Astrocyte (in vitro differentiated cells and primary cell): ENCODE results near the gene ACTL7A. TPM values are rescaled to one million over a fixed set of nuclear protein-coding genes. Genes with fewer than 3 reads are reported as not detected.

Source experiments
- DNase-seq: peaks from one replicate; pipeline ENCODE4 v3.0.0-alpha.2; 2010; ENCODE audit warnings: low read depth
- FAIRE-seq: peaks from 2 replicates; lab custom pipeline; 2011; peaks lifted over from hg19 to GRCh38; lab: Jason Lieb, UNC
- H2AFZ ChIP-seq: 2 replicates; pipeline ENCODE4 v1.6.0; 2012; ENCODE audit warnings: low read depth, low read length, inconsistent platforms
- H3K27ac ChIP-seq: 2 replicates; pipeline ENCODE4 v1.5.1; 2011; ENCODE audit warnings: low read depth, low read length, inconsistent platforms
- H3K27me3 ChIP-seq: 2 replicates; pipeline ENCODE4 v1.6.0; 2011; ENCODE audit warnings: low read length, inconsistent platforms; ENCODE audit not compliant: insufficient read depth
- H3K36me3 ChIP-seq: 2 replicates; pipeline ENCODE4 v1.5.1; 2011; ENCODE audit warnings: low read length, inconsistent platforms; ENCODE audit not compliant: insufficient read depth
- H3K4me1 ChIP-seq: 2 replicates; pipeline ENCODE4 v1.5.1; 2011; ENCODE audit warnings: low read length, inconsistent platforms; ENCODE audit not compliant: insufficient read depth
- H3K4me2 ChIP-seq: 2 replicates; pipeline ENCODE4 v1.6.0; 2012; ENCODE audit warnings: low read length, inconsistent platforms
- H3K4me3 ChIP-seq: 2 replicates; pipeline ENCODE4 v1.5.1; 2011; ENCODE audit warnings: low read depth, mild to moderate bottlenecking, low read length, inconsistent platforms; ENCODE audit not compliant: insufficient read depth
- H3K79me2 ChIP-seq: 2 replicates; pipeline ENCODE4 v1.6.0; 2012; ENCODE audit warnings: mild to moderate bottlenecking, low read length, inconsistent platforms; ENCODE audit not compliant: insufficient read depth
- H3K9ac ChIP-seq: 2 replicates; pipeline ENCODE4 v1.6.0; 2012; ENCODE audit warnings: mild to moderate bottlenecking, low read length, inconsistent platforms
- H3K9me3 ChIP-seq: 2 replicates; pipeline ENCODE4 v1.5.1; 2012; ENCODE audit warnings: low read depth, mild to moderate bottlenecking, low read length, inconsistent platforms; ENCODE audit not compliant: insufficient read depth
- H4K20me1 ChIP-seq: 2 replicates; pipeline ENCODE4 v1.6.0; 2012; ENCODE audit warnings: low read length, inconsistent platforms; ENCODE audit not compliant: insufficient read depth
- H3K27ac Mint-ChIP-seq: one replicate; pipeline ENCODE4 v1.8.0; 2021; ENCODE audit warnings: mild to moderate bottlenecking, mixed read lengths; ENCODE audit not compliant: unreplicated experiment
- H3K27me3 Mint-ChIP-seq: one replicate; pipeline ENCODE4 v1.8.0; 2021; ENCODE audit warnings: low read depth, mixed read lengths; ENCODE audit not compliant: unreplicated experiment
- H3K36me3 Mint-ChIP-seq: one replicate; pipeline ENCODE4 v1.8.0; 2021; ENCODE audit warnings: low read depth, mixed read lengths; ENCODE audit not compliant: unreplicated experiment
- H3K4me1 Mint-ChIP-seq: one replicate; pipeline ENCODE4 v1.8.0; 2021; ENCODE audit warnings: low read depth, mixed read lengths; ENCODE audit not compliant: unreplicated experiment
- H3K4me3 Mint-ChIP-seq: one replicate; pipeline ENCODE4 v1.8.0; 2021; ENCODE audit warnings: mild to moderate bottlenecking, moderate library complexity, mixed read lengths; ENCODE audit not compliant: unreplicated experiment
- H3K9me3 Mint-ChIP-seq: one replicate; pipeline ENCODE4 v1.8.0; 2021; ENCODE audit warnings: mild to moderate bottlenecking, mixed read lengths; ENCODE audit not compliant: unreplicated experiment
- EZH2 ChIP-seq: IDR thresholded peaks from 2 replicates; pipeline ENCODE4 v1.6.1; 2012; ENCODE audit warnings: mild to moderate bottlenecking, low read length, inconsistent platforms; ENCODE audit not compliant: insufficient read depth
- total RNA-seq: library from RNA; stranded (reverse); gene quantifications from 2 replicates; pipeline ENCODE4 v1.2.1, GENCODE V29; 2021
- TF ChIP-seq, protein P1 (sequence below): IDR thresholded peaks from 2 replicates; pipeline ENCODE4 v1.5.1; 2011; ENCODE audit warnings: low read depth, mild to moderate bottlenecking, inconsistent platforms, low read length, moderate library complexity; ENCODE audit not compliant: insufficient read depth

The ACTL7A gene
- total RNA-seq, 1 donor from 2014 or later = not detected

DNA sequence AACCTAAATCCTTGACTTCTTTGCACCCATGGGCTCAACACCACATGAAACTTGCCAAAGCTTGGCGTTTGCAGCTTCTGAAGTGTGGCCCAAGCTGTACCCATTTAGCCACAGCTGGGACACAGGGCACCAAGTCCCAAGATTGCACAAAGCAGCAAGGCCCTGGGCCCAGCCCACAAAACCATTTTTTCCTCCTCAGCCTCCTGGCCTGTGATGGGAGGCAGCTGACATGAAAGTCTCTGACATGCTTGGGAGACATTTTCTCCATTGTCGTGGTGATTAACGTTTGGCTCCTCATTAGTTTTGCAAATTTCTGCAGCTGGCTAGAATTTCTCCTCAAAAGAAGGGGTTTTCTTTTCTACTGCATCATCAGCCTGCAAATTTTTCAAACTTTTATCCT is 38.2 kb upstream of the ACTL7A start:
- TF ChIP-seq, protein P1, sequence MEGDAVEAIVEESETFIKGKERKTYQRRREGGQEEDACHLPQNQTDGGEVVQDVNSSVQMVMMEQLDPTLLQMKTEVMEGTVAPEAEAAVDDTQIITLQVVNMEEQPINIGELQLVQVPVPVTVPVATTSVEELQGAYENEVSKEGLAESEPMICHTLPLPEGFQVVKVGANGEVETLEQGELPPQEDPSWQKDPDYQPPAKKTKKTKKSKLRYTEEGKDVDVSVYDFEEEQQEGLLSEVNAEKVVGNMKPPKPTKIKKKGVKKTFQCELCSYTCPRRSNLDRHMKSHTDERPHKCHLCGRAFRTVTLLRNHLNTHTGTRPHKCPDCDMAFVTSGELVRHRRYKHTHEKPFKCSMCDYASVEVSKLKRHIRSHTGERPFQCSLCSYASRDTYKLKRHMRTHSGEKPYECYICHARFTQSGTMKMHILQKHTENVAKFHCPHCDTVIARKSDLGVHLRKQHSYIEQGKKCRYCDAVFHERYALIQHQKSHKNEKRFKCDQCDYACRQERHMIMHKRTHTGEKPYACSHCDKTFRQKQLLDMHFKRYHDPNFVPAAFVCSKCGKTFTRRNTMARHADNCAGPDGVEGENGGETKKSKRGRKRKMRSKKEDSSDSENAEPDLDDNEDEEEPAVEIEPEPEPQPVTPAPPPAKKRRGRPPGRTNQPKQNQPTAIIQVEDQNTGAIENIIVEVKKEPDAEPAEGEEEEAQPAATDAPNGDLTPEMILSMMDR = no peak
- TF ChIP-seq EZH2 = no peak
- no peak overlapping the region for H3K27ac Mint-ChIP-seq
- Histone ChIP-seq H3K27me3 (peaks cover 3% of the 10 kb centered on the region), H3K36me3 (no peaks in the 10 kb centered on the region), H3K4me2 (no peak overlapping the region), H3K79me2 (no peaks in the 10 kb centered on the region), H3K27ac (no peak overlapping the region), H2AFZ (no peak overlapping the region), H3K4me1 (no peaks in the 10 kb centered on the region), H3K4me3 (no peak overlapping the region), H4K20me1 (no peaks in the 10 kb centered on the region), H3K9ac (no peak overlapping the region), H3K9me3 (peaks cover 4% of the 10 kb centered on the region)
- no peak overlapping the region for H3K4me3 Mint-ChIP-seq
- FAIRE-seq (no peak), DNase-seq (no peak)
- H3K36me3 Mint-ChIP-seq = peaks cover 3% of the 10 kb centered on the region
- no peaks in the 10 kb centered on the region for H3K27me3 Mint-ChIP-seq
- H3K4me1 Mint-ChIP-seq = no peaks in the 10 kb centered on the region
- H3K9me3 Mint-ChIP-seq = peaks cover 17% of the 10 kb centered on the region

DNA sequence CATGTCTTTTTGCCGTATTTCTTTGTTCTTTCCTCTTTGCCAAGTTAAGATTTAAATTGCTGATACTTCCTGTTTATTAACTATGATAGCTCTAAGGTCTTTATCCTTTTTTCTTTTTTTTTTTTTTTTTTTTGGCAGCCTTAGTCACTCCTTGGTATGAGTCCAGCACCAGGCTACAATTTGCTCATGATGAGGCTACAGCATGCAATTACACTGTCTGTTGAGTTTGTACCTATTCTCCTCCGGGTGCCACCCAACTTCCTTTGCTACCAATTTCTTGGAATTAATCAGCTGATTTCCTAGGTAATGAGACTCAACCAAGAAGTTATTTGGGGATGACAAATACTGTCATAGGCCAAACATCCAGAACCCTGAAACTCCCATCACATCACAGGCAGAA is 31.8 kb upstream of the ACTL7A start:
- Histone ChIP-seq H2AFZ (no peak overlapping the region), H3K27ac (no peak overlapping the region), H3K79me2 (no peaks in the 10 kb centered on the region), H3K4me3 (no peak overlapping the region), H3K4me1 (peaks cover 3% of the 10 kb centered on the region), H3K27me3 (peaks cover 3% of the 10 kb centered on the region), H3K36me3 (no peaks in the 10 kb centered on the region), H4K20me1 (no peaks in the 10 kb centered on the region), H3K9me3 (no peaks in the 10 kb centered on the region), H3K4me2 (no peak overlapping the region), H3K9ac (no peak overlapping the region)
- no peak for FAIRE-seq
- Mint-ChIP-seq H3K4me1 (peaks cover 8% of the 10 kb centered on the region), H3K9me3 (no peaks in the 10 kb centered on the region), H3K27me3 (peaks cover 7% of the 10 kb centered on the region), H3K36me3 (peaks cover 2% of the 10 kb centered on the region), H3K27ac (no peak overlapping the region), H3K4me3 (no peak overlapping the region)
- DNase-seq = no peak
- TF ChIP-seq, protein P1 = no peak
- no peak for TF ChIP-seq EZH2

DNA sequence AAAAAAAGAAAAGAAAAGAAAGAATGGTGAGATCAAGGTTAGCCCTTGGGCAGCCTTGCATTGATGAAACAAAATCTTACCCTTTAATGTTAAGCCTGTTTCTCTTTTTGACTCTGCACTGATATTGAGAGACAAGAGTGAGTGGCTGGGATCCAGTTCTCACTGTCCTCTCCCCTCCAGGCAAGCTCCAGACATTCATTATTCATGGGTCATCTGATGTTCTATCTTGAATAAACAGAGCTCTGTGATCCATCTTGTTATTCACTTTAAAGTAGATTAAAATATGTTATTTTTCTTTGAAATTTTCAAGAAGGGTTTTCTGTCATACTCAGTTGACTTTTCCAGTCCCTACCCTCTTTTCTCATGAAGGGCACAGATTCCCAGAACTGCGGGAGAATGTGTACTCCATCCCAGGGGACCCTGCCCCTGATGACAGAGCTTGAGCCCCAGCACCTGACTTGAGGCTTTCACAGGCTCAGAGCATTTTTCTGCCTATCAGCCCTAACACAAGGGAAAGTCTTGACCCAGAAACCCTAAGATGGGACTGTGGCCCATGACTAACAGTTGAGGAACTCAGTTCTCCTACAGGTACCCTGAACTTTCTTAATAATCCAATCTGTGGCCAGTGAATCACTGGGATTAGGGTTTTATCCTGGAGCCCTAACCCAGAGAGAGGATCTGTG is 30.4 kb upstream of the ACTL7A start:
- H3K4me1 Mint-ChIP-seq = peaks cover 10% of the 10 kb centered on the region
- H3K4me3 Mint-ChIP-seq = no peak overlapping the region
- Histone ChIP-seq H4K20me1 (no peaks in the 10 kb centered on the region), H2AFZ (no peak overlapping the region), H3K4me2 (no peak overlapping the region), H3K9ac (no peak overlapping the region), H3K36me3 (no peaks in the 10 kb centered on the region), H3K4me1 (peaks cover 5% of the 10 kb centered on the region), H3K79me2 (no peaks in the 10 kb centered on the region), H3K4me3 (no peak overlapping the region), H3K27ac (no peak overlapping the region), H3K27me3 (no peaks in the 10 kb centered on the region), H3K9me3 (no peaks in the 10 kb centered on the region)
- H3K27me3 Mint-ChIP-seq = peaks cover 7% of the 10 kb centered on the region
- no peak for TF ChIP-seq EZH2
- TF ChIP-seq, protein P1 = no peak
- H3K27ac Mint-ChIP-seq = no peak overlapping the region
- no peaks in the 10 kb centered on the region for H3K9me3 Mint-ChIP-seq
- no peak for DNase-seq
- FAIRE-seq = no peak
- H3K36me3 Mint-ChIP-seq = peaks cover 2% of the 10 kb centered on the region
